Heart left ventricle (tissue), 13 donors: ENCODE data around the gene MPP7.

Experiments
- POLR2A ChIP-seq, 2 donors: fragments of 450-650 bp; IDR thresholded peaks; one replicate each; pipeline ENCODE4 v1.6.1; 2017; ENCODE audit warnings: antibody characterized with exemption in 2 of 2, mild to moderate bottlenecking in 2 of 2, moderate library complexity in 2 of 2
- TF ChIP-seq, protein P1 (sequence below), 12 donors: fragments of 200-600 bp; sonication (generic) in 4 of 12; IDR thresholded peaks; one replicate each; pipeline versions ENCODE4 v1.5.0 to v1.8.0; 2018 to 2022; ENCODE audit warnings: antibody characterized with exemption in 12 of 12, mild to moderate bottlenecking in 5 of 12
- donor health status: ischemic (EF 13 %, LVEDD 7.1; RV severe dilation, severe dysfunction).
- donor health status: DM: no; HTN: yes; CAD: no.
- donor health status: DM: no; HTN: no; CAD: no.
- donor health status: ischemic (EF 25% LVEDD 6.9; RV normal size, moderate dysfunction).
- donor health status: ischemic (EF 25% LVEDD 5.7; RV mildly dilated, moderate dysfunction).
- donor health status: ischemic (EF 35%, LVEDD 5.7; RV mildly dilated, moderate dysfunction).
- donor health status: nonischemic (EF 11% LVEDD 7.7; RV severe dilation, severe dysfunction).
- donor health status: DM: yes; HTN: yes; CAD: no.
- donor health status: PGD.
- donor health status: ischemic (EF 29% LVEDD 5.4; RV normal size, mild dysfunction).
- donor health status: nonischemic (EF 23%, LVEDD 6.1; RV moderate dilation, normal function).

DNA sequence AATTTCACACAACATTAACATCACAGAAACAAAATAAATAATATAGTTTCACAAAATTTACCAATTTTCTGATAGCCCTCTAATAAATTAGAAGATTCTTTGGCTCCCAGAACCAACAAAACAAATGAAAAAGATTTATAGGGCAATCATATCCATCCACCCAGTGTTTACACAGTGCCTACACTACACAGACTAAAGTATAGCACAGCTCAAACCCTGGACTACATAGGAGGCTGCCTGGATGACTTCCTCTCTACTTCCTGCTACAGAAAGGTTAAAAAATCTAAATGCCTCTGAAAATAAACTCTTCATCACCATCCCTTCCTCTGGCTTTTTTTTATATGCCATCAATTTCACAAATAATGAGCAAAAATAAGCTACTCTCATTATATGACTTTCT, 28.4 kb downstream of the MPP7 start:
- TF ChIP-seq POLR2A (IDR thresholded peaks at IDR 0.05): no peak
- TF ChIP-seq, protein P1, sequence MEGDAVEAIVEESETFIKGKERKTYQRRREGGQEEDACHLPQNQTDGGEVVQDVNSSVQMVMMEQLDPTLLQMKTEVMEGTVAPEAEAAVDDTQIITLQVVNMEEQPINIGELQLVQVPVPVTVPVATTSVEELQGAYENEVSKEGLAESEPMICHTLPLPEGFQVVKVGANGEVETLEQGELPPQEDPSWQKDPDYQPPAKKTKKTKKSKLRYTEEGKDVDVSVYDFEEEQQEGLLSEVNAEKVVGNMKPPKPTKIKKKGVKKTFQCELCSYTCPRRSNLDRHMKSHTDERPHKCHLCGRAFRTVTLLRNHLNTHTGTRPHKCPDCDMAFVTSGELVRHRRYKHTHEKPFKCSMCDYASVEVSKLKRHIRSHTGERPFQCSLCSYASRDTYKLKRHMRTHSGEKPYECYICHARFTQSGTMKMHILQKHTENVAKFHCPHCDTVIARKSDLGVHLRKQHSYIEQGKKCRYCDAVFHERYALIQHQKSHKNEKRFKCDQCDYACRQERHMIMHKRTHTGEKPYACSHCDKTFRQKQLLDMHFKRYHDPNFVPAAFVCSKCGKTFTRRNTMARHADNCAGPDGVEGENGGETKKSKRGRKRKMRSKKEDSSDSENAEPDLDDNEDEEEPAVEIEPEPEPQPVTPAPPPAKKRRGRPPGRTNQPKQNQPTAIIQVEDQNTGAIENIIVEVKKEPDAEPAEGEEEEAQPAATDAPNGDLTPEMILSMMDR (IDR thresholded peaks at IDR 0.05): no peak
